Mesenchymal stem cell (in vitro differentiated cells and primary cell): ENCODE measurements around the gene PDE4B.

Experiments used
- DNase-seq: peaks from one replicate; pipeline ENCODE4 v3.0.0-alpha.2; 2013
- H2AFZ ChIP-seq: one replicate; pipeline ENCODE4 v1.6.1; 2013; ENCODE audit warnings: low read depth, mild to moderate bottlenecking, control low read depth, inconsistent platforms, low read length, moderate library complexity
- H2AK5ac ChIP-seq: 2 replicates; pipeline ENCODE4 v1.6.1; 2013; ENCODE audit warnings: low read length, moderate library complexity, mild to moderate bottlenecking, inconsistent platforms; ENCODE audit not compliant: severe bottlenecking
- H2BK120ac ChIP-seq: one replicate; pipeline ENCODE4 v1.6.1; 2013; ENCODE audit warnings: low read depth, mild to moderate bottlenecking, inconsistent platforms, low read length, moderate library complexity
- H2BK12ac ChIP-seq, 2 experiments: one replicate each; pipeline ENCODE4 v1.6.1; 2013; ENCODE audit warnings: inconsistent platforms in 2 of 2, low read length in 2 of 2, mild to moderate bottlenecking in 2 of 2, moderate library complexity in 2 of 2, control low read depth in 1 of 2
- H2BK15ac ChIP-seq: one replicate; pipeline ENCODE4 v1.6.1; 2013; ENCODE audit warnings: mild to moderate bottlenecking, low read depth, inconsistent platforms; ENCODE audit not compliant: poor library complexity, severe bottlenecking
- H2BK5ac ChIP-seq: 2 replicates; pipeline ENCODE4 v1.6.1; 2013; ENCODE audit warnings: low read depth, mild to moderate bottlenecking, low read length, control low read depth, inconsistent platforms; ENCODE audit not compliant: poor library complexity, severe bottlenecking
- H3K14ac ChIP-seq, 2 experiments: one replicate each; pipeline ENCODE4 v1.6.1; 2013; ENCODE audit warnings: inconsistent platforms in 2 of 2, low read length in 2 of 2, control low read depth in 1 of 2, mild to moderate bottlenecking in 1 of 2, moderate library complexity in 1 of 2
- H3K18ac ChIP-seq, 2 experiments: one replicate each; pipeline ENCODE4 v1.6.1; 2013; ENCODE audit warnings: inconsistent platforms in 2 of 2, low read length in 2 of 2, control low read depth in 1 of 2, low read depth in 1 of 2, mild to moderate bottlenecking in 1 of 2
- H3K23ac ChIP-seq, 2 experiments: one replicate each; pipeline ENCODE4 v1.6.1; 2013; ENCODE audit warnings: inconsistent platforms in 2 of 2, low read length in 2 of 2, mild to moderate bottlenecking in 2 of 2, moderate library complexity in 2 of 2, control low read depth in 1 of 2
- H3K27ac ChIP-seq: 2 replicates; pipeline ENCODE4 v1.5.1; 2013; ENCODE audit warnings: mild to moderate bottlenecking, moderate library complexity, low read length, control low read depth, inconsistent platforms; ENCODE audit not compliant: poor library complexity, severe bottlenecking
- H3K27me3 ChIP-seq, 2 experiments: 2 replicates each; pipeline versions ENCODE4 v1.6.1 to v1.7.0; 2013; ENCODE audit warnings: low read length in 2 of 2, mild to moderate bottlenecking in 2 of 2, moderate library complexity in 2 of 2, control low read depth in 1 of 2, inconsistent platforms in 1 of 2; ENCODE audit not compliant: control insufficient read depth in 1 of 2, insufficient read depth in 1 of 2
- H3K36me3 ChIP-seq, 2 experiments: 2 replicates each; pipeline versions ENCODE4 v1.6.1 to v1.7.0; 2013; ENCODE audit warnings: low read length in 2 of 2, control low read depth in 1 of 2, inconsistent platforms in 1 of 2, low read depth in 1 of 2, mild to moderate bottlenecking in 1 of 2; ENCODE audit not compliant: insufficient read depth in 2 of 2, control insufficient read depth in 1 of 2
- H3K4ac ChIP-seq, 2 experiments: one replicate each; pipeline ENCODE4 v1.6.1; 2013; ENCODE audit warnings: inconsistent platforms in 2 of 2, low read length in 2 of 2, mild to moderate bottlenecking in 2 of 2, moderate library complexity in 2 of 2, control low read depth in 1 of 2, low read depth in 1 of 2
- H3K4me1 ChIP-seq: 2 replicates; pipeline ENCODE4 v1.6.1; 2013; ENCODE audit warnings: low read depth, low read length, control low read depth; ENCODE audit not compliant: control insufficient read depth, insufficient read depth
- H3K4me2 ChIP-seq: 2 replicates; pipeline ENCODE4 v1.6.1; 2013; ENCODE audit warnings: low read length, mild to moderate bottlenecking, inconsistent platforms; ENCODE audit not compliant: poor library complexity, severe bottlenecking
- H3K4me3 ChIP-seq, 2 experiments: 2 replicates each; pipeline versions ENCODE4 v1.5.1 to v1.7.0; 2013; ENCODE audit warnings: low read length in 2 of 2, mild to moderate bottlenecking in 2 of 2, control low read depth in 1 of 2, low read depth in 1 of 2; ENCODE audit not compliant: insufficient read depth in 1 of 2
- H3K79me1 ChIP-seq: replicated peaks from 2 replicates; pipeline ENCODE4 v1.6.1; 2013; ENCODE audit warnings: mild to moderate bottlenecking, control low read depth, low read length, inconsistent platforms; ENCODE audit not compliant: poor library complexity, severe bottlenecking
- H3K9ac ChIP-seq: 2 replicates; pipeline ENCODE4 v1.7.0; 2013; ENCODE audit warnings: mild to moderate bottlenecking, low read length, moderate library complexity
- H3K9me3 ChIP-seq: 2 replicates; pipeline ENCODE4 v1.7.0; 2013; ENCODE audit warnings: mild to moderate bottlenecking, low read length; ENCODE audit not compliant: control insufficient read depth
- H4K8ac ChIP-seq: one replicate; pipeline ENCODE4 v1.6.1; 2013; ENCODE audit warnings: inconsistent platforms, mild to moderate bottlenecking, low read length, moderate library complexity
- H4K91ac ChIP-seq: one replicate; pipeline ENCODE4 v1.6.1; 2013; ENCODE audit warnings: mild to moderate bottlenecking, low read length, inconsistent platforms
- whole genome bisulfite sequencing: methylation state at CpG from one replicate; pipeline ENCODE4 v1.1.7; 2013; ENCODE audit warnings: mixed read lengths; 5-methylcytosine and 5-hydroxymethylcytosine counted together

PDE4B gene

DNA sequence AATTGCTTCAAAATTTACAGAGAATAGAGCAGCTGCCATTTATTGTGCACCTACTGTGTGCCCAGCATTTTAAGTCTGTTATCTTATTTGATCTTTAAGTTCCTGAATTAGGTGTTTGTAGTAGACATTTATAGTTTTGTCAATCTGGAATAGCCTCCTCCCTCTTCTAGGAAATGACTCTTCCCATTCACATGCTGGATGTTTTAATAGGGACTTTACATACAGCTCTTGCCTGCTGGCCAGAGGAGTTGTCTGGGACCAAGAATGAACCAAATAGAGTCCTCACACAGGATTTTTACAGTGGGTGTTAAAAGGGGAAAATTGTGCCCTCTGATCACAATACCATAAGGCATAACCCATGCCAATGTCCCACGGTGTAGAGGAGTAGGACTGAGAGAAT, 367.1 kb downstream of the PDE4B start:
- no peak for DNase-seq
- no peak overlapping the region for H4K8ac ChIP-seq
- 40% methylated on average over 1 of the region's 1 CpG for WGBS

DNA sequence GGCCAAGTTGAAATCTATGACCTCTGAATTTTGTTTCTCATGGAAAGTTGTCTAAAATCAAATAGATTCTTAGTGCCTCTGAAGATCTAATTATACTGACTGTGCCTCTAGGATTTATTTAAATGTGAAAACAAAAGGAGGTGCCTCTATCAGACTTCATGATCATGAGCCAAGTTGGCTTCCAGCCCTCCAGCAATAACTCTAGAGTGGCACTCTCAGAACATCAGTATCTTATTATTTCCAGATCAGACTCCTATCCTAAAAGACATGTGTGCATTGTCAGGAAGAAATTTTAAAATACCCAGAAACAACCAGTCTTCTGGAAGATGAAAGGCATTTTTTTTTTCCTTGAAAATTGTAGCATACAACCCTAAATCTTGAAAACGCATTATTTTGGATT, 368.0 kb downstream of the PDE4B start:
- no peak overlapping the region for H3K4me3 ChIP-seq
- no peaks in the 10 kb centered on the region for H3K4me1 ChIP-seq
- WGBS: no CpG with 5 or more reads among the region's 1 CpG

More for the DNA sequence above, 367.1 kb downstream of the PDE4B start:
- Histone ChIP-seq H3K27me3 (peaks cover 0 to 9% of the 10 kb centered on the region in 2 experiments), H3K4me3 (no peak overlapping the region), H3K9me3 (no peaks in the 10 kb centered on the region), H3K23ac (no peak overlapping the region), H3K36me3 (no peaks in the 10 kb centered on the region), H2BK15ac (no peak overlapping the region), H3K18ac (no peak overlapping the region), H3K4ac (no peak overlapping the region), H3K4me1 (no peaks in the 10 kb centered on the region), H4K91ac (no peak overlapping the region), H2AFZ (no peak overlapping the region), H3K4me2 (no peak overlapping the region), H2AK5ac (no peak overlapping the region), H3K79me1 (no peaks in the 10 kb centered on the region), H3K14ac (peak overlapping the region in 1 of 2 experiments; percentile 15), H2BK12ac (no peak overlapping the region), H2BK5ac (no peak overlapping the region), H2BK120ac (no peak overlapping the region), H3K9ac (no peak overlapping the region), H3K27ac (no peak overlapping the region)

DNA sequence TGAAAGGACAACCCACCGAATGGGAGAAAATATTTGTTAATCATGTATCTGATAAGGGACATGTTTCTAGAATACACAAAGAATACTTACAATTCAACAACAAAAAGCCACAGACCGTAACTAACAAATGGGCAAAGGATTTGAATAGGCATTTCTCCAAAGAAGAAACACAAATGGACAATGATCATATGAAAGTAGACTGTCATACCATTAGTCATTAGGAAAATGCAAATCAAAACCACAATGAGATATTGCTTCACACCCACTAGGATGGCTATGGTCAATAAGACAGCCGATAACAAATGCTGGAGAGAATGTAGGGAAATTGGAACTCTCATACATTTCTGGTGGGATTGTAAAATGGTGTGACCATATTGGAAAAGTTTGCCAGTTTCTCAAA, 374.1 kb downstream of the PDE4B start:
- Histone ChIP-seq H3K79me1 (no peaks in the 10 kb centered on the region), H2BK120ac (no peak overlapping the region), H2AK5ac (no peak overlapping the region), H3K23ac (no peak overlapping the region), H3K4me2 (no peak overlapping the region), H4K8ac (no peak overlapping the region), H3K14ac (no peak overlapping the region), H2BK5ac (no peak overlapping the region), H2AFZ (no peak overlapping the region), H3K18ac (no peak overlapping the region), H3K4me3 (no peak overlapping the region), H3K9ac (no peak overlapping the region), H2BK12ac (no peak overlapping the region), H3K27ac (no peak overlapping the region), H2BK15ac (no peak overlapping the region), H3K9me3 (no peaks in the 10 kb centered on the region), H4K91ac (no peak overlapping the region), H3K36me3 (no peaks in the 10 kb centered on the region), H3K4ac (no peak overlapping the region), H3K4me1 (peaks cover 1% of the 10 kb centered on the region), H3K27me3 (peaks cover 0 to 4% of the 10 kb centered on the region in 2 experiments)
- WGBS: 100% methylated on average over 2 of the region's 3 CpGs
- DNase-seq: no peak

More for the DNA sequence above, 368.0 kb downstream of the PDE4B start:
- Histone ChIP-seq H3K4me2 (no peak overlapping the region), H3K18ac (no peak overlapping the region), H3K27me3 (peaks cover 0 to 5% of the 10 kb centered on the region in 2 experiments), H3K27ac (no peak overlapping the region), H2BK5ac (no peak overlapping the region), H4K91ac (no peak overlapping the region), H3K79me1 (no peaks in the 10 kb centered on the region), H2BK12ac (no peak overlapping the region), H3K36me3 (no peaks in the 10 kb centered on the region), H3K9me3 (no peaks in the 10 kb centered on the region), H2AFZ (no peak overlapping the region), H3K23ac (no peak overlapping the region), H3K14ac (no peak overlapping the region), H2BK15ac (no peak overlapping the region), H3K9ac (no peak overlapping the region), H3K4ac (no peak overlapping the region), H2AK5ac (no peak overlapping the region), H4K8ac (no peak overlapping the region), H2BK120ac (no peak overlapping the region)
- no peak for DNase-seq

DNA sequence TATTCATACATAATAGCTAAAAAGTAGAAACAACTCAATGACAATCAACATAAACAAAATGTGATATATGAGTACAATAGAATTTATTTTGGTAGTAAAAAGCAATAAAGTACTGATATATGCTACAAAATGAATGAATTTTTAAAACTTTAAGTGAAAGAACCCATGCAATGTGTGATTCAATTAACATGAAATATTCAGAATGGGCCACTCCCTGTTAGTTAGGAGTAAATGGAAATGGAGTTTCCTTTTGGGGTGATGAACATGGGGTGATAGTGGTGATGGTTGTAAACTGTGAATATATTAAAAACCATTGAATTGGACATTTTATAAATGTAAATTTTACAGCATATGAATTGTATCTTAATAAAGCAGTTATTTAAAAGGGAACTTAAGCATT, 374.6 kb downstream of the PDE4B start:
- DNase-seq: no peak
- H3K9me3 ChIP-seq: no peaks in the 10 kb centered on the region
- H3K36me3 ChIP-seq: no peaks in the 10 kb centered on the region
- H3K18ac ChIP-seq: no peak overlapping the region
- no peak overlapping the region for H3K4me3 ChIP-seq
- no peak overlapping the region for H2BK120ac ChIP-seq
- no peak overlapping the region for H4K8ac ChIP-seq
- no peak overlapping the region for H3K4me2 ChIP-seq
- H3K79me1 ChIP-seq: no peaks in the 10 kb centered on the region
- no peak overlapping the region for H3K9ac ChIP-seq
- H3K27ac ChIP-seq: no peak overlapping the region
- H3K14ac ChIP-seq: no peak overlapping the region
- peaks cover 1% of the 10 kb centered on the region for H3K4me1 ChIP-seq
- no peak overlapping the region for H2BK15ac ChIP-seq
- H4K91ac ChIP-seq: no peak overlapping the region
- H2AK5ac ChIP-seq: no peak overlapping the region
- H3K27me3 ChIP-seq: peaks cover 0 to 4% of the 10 kb centered on the region in 2 experiments
- H2BK5ac ChIP-seq: no peak overlapping the region
- H3K4ac ChIP-seq: no peak overlapping the region
- H3K23ac ChIP-seq: no peak overlapping the region
- H2BK12ac ChIP-seq: no peak overlapping the region
- H2AFZ ChIP-seq: no peak overlapping the region
